ENCODE measurements around the gene TXNRD3.
"Not testable (repeated sequence)": the region's sequence is repeated elsewhere in the genome, so short reads cannot be mapped to it uniquely, and the experiment has no call there.

The TXNRD3 gene

GRCh38 chr3:126638790-126639189 lies 16.1 kb downstream of the TXNRD3 start:
- DNase-seq = no peak

DNA sequence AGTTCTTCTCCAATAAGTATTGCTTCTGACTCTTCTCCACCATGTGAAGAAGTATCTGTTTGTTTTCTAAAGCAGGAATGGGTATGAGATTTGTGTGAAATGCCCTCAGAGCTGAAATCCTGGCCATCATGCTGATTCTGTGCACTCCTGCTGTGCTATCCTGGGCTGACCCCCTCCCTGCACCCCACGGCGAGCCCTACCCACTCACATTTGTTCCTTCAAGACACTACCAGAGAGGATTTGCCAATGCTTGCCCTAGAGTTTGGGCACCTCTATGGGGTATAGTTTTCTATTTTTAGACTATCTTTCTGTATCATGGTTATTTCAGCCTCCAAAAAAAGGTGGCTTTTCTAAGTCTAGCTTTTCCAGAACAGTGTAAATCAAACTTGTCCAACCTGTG lies 18.5 kb downstream of the TXNRD3 start:
- no peak for DNase-seq

- DNase-seq = no peak
Observed at GRCh38 chr3:126634803-126635202, 20.1 kb downstream of the TXNRD3 start.

DNA sequence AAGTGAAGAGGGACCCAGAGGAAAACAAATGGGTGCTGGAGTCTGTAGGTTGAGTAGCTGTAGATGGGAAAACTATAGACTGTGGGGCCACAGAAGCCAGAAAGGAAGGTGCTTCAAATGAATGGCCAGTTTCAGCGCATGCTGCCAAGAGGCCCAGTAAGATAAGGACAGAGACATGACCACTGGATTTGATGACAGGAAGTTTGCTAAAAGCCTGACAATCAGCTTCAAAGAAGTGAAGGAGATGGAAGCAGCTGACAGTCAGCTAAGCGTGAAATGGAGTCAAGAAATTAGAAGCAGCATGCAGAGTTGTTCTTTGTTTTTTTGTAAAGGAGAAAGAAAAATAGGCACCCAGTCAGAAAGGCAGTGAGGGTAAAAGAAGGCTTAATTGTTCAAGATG lies 24.9 kb downstream of the TXNRD3 start:
- no peak for DNase-seq

DNA sequence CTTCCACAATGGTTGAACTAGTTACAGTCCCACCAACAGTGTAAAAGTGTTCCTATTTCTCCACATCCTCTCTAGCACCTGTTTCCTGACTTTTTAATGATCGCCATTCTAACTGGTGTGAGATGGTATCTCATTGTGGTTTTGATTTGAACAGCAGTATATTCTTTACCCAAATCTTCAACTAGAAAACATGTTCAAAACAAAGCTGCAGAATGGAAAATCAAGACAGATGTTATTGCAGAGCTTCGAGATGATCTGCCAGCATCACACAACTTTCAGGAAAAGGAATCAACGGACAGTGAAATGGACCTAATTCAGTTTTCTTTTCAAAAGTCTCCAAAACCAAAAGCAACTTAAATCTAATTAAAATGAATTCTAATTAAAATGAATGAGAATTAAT lies 29.2 kb downstream of the TXNRD3 start:
- not testable (repeated sequence) for DNase-seq

- no peak for DNase-seq
Observed at GRCh38 chr3:126622694-126623093, 32.2 kb downstream of the TXNRD3 start.

DNA sequence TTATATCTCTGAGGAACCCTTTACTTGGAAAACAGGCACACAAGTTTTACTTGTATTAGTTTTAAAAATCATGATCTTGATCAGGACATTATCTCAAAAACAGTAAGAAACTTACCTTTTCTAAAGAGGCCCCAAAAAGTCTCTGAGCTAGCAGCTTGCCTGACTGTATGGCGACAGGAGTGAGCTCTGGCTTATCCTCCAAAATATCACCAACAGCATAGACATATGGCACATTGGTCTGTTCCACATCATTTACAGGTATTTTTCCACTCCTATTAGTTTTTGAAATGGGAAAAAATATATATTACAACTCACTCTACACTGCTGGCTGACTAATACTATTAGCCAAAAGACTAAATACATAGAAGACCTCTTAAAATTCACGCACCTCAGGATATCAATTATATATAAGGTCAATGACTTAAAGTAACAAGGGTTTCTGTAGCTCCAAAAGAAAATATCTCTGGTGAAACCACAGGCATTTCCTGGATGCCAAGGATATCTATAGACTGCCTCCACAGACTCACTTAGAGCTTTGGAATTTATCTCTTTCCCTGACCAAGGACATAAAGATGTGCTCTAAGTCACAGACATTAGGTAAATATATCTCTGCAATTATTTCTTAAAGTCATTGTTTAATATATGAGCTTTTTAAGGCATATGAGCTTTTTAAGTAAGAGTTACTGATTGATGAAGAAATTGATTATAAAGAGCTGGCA lies 33.1 kb downstream of the TXNRD3 start:
- DNase-seq = no peak

DNA sequence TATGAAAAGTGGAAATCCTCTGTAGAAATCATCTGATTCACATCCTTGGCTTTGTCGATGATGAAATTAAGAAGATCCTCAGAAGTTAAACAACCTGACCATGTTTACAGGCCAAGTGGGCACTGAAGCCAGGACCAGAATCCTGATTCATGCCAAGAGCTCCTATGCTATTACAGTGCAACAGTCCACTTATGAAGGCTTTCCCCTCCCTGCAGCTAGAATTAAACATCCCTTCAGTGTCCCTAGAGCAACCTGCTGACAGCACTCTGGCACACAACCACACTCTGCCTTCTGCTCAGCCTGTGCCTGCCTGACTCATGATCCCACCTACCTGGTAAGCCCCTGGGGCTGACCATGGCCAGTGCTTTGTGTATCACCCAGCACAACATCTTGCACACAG lies 33.8 kb downstream of the TXNRD3 start:
- DNase-seq = no peak

GRCh38 chr3:126620738-126621137 lies 34.2 kb downstream of the TXNRD3 start:
- DNase-seq = no peak

DNA sequence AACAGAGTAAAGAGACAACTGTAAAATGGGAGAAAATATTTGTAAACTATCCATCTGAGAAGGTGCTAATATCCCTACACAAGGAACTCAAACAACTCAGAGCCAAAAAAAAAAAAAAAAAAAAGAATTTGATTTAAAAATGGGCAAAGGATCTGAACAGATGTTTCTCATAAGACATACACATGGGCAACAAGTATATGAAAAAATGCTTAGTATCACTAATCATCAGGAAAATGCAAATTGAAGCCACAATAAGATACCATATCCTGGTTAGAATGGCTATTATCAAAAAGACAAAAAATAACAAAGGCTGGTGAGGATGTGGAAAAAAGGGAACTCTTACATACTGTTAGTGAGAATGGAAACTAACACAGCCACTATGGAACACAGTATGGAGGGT lies 36.2 kb downstream of the TXNRD3 start:
- DNase-seq = no peak

GRCh38 chr3:126618021-126618420 lies 36.9 kb downstream of the TXNRD3 start:
- no peak for DNase-seq

DNA sequence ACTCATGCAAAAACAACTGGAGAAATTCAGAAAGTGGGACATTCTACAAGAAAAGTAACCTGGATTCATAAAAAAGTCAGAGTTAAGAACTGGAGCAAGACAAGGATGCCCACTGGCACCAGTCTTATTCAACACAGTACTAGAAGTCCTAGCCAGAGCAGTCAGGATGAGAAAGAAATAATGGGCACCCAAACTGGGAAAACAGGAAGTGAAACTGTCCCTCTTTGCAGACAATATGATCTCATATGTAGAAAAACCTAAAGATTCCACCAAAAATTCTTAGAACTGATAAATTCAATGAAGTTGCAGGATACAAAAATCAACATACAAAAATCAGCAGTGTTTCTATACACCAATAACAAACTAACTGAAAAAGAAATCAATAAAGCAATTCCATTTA lies 37.4 kb downstream of the TXNRD3 start:
- no peak for DNase-seq

GRCh38 chr3:126616931-126617330 lies 38.0 kb downstream of the TXNRD3 start:
- DNase-seq = no peak

- DNase-seq = no peak
Observed at GRCh38 chr3:126613479-126614188, 41.3 kb downstream of the TXNRD3 start.

DNA sequence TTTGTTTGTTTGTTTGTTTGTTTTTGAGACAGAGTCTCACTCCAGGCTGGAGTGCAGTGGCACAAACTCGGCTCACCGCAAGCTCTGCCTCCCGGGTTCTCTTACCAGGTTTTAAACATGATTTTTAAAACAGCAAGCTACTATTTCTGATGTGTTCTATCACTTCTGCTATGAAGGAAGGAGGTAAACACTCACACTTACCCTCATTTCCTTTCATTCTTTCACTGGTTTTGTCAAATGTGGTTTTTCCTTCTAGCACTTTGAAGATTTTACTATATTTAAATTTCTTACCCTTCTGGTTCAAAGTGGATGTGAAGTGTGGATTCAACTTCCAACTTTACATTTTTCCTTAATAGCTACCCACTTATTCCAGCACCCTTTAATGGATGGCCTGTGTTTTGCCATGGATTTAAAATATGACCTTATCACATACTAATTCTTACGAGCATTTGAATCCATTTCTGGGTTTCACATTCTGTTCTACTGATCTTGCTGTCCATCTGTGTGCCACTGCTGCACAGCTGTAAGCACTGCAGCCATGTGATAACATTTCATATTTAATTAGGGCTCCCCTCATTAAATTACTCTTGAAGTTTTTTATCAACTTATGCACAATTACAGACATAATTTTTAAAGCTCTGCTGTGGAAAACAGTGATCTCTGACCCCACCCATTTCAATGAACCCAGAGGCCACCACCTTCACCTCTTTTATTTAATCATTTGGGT lies 42.3 kb downstream of the TXNRD3 start:
- DNase-seq = no peak

- no peak for DNase-seq
Observed at GRCh38 chr3:126609909-126610308, 45.0 kb downstream of the TXNRD3 start.

GRCh38 chr3:126607214-126607908 lies 47.6 kb downstream of the TXNRD3 start:
- no peak for DNase-seq

GRCh38 chr3:126606001-126606400 lies 48.9 kb downstream of the TXNRD3 start:
- DNase-seq = no peak

GRCh38 chr3:126604691-126605090 lies 50.2 kb downstream of the TXNRD3 start:
- DNase-seq = no peak

DNA sequence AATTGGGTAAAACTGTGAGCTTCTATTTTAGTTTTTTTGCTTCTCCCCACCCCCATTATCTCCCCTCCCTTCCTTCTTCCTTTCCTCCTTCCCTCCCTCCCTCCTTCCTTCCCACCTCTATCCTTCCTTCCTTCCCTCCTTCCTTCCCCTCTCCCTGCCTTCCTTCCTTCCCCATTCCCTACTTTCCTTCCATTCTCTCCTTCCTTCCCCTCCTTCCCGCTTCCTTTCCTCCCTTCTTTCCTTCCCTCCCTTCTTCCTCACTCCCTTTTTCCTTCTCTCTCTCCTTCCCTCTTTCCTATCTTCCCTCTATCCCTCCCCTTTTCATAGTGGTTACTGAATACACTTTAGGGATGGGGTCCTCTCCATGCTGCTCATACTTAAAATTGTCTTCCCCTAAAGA lies 55.8 kb downstream of the TXNRD3 start:
- no peak for DNase-seq

DNA sequence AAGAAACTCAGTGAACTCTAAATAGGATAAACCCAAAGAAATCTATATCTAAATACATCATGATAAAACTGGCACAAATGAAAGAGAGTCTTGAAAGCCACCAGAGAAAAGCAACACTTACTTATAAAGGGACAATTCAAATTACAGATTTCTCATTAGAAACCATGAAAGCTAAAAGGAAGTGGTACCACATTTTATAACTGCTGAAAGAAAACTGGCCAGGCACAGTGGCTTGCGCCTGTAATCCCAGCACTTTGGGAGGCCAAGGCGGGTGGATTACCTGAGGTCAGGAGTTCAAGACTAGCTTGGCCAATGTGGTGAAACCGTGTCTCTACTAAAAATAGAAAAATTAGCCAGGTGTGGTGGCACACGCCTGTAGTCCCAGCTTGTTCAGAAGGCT lies 59.4 kb downstream of the TXNRD3 start:
- not testable (repeated sequence) for DNase-seq

- DNase-seq = not testable (repeated sequence)
Observed at GRCh38 chr3:126591515-126591914, 63.4 kb downstream of the TXNRD3 start.

DNA sequence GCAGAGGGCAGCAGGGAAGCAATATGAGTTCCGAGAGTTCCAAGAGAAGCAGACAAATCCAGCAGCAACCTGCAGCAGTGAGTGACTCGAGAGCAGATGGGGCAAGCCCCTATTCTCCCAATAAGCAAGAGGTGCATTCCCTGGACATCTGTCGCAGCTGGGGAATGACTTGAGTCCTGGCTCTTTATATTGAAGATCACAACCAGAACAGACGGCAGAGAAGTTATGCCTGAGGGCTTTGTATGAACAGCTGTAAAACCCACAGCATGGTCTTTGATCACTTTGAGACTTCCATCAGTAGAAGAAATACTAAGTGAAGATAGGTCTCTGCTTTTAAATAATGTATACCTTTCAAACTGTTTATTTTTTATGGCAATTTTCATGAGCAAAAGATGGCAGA lies 72.6 kb downstream of the TXNRD3 start:
- DNase-seq = no peak

All from 8988T (cell line).